Right ventricle myocardium superior (tissue), 1 donor: ENCODE measurements around the gene RFC3. TPM values are rescaled to one million over a fixed set of nuclear protein-coding genes. Genes with fewer than 3 reads are reported as not detected.

ENCODE experiments used
- ATAC-seq: fragments of 200-7000 bp; cut with Tn5 transposase; one replicate; pipeline ENCODE4 v1.9.1; 2020; ENCODE audit warnings: mild to moderate bottlenecking; ENCODE audit not compliant: poor library complexity
- DNase-seq: peaks from one replicate; pipeline ENCODE4 v3.0.0-alpha.2; 2020
- intact Hi-C: fragments of 100-400 bp; cut with DNase I; formaldehyde crosslinking; loops from one replicate; pipeline ENCODE4 v1.11.2; 2022
- total RNA-seq: library from RNA; stranded (reverse); fragmentation: NEBNext Ultra II Directional; extraction: Animal tissue kit (Norgen Biotek cat#: 25700); gene quantifications from one replicate; pipeline ENCODE4 v1.2.1, GENCODE V29; 2021
- donor health status: DM: no; HTN: yes; CAD: no; lungs with severe emphysema.

RFC3 gene
- total RNA-seq, 1 donor from 2014 or later = 4.7 TPM

DNA sequence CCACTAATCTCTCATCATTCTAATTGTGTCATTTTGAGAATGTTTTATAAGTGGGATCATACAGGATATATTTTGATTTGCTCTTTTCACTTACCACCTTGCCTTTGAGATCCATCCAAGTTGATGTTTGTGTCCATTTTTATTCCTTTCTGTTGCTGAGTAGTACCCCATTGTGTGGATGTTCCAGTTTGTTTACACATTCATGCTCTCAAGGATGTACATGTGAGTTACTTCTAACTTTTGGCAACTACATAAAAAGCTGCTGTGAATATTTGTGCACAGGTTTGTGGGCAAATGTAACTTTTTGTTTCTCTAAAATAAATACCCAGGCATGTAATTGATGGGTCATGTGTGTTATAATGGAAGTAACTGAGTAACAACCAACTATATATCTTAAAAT is 64.9 kb downstream of the RFC3 start:
- DNase-seq (no peak), ATAC-seq (no peak)
- intact Hi-C loops = no loop called here

DNA sequence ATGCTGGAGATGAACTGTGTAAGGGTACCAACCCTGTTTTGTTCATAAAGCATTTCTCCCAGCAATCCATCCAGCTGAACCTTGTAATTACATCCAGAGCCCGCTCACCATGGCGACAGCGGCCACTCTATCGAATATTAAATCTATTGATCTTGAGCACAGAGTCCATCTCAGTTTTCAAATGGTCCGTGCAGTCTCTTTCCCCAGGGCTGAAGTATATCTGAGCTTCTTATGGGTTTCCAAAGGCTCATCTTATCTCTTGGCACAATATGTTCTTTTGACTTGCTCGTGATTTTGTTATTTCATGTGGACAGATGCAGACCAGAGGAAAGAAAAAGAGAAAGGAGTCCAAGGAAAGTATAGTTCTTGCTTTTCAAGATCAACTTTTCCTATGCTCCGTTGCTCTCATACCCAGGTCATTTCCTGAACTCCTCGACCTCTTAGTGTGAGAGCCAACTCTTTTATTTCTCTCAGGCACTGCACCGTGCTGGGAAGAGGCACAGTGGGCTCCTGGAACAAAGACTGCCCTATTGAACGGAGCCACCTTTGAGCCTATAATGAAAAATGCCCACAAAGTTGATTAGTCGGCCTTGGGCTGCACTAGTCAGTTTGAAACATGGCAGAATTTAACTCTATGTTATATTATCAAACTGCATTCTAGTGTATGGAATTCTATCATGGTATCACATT is 66.7 kb downstream of the RFC3 start:
- ATAC-seq = no peak
- intact Hi-C loops = no loop called here
- no peak for DNase-seq
